CD14-positive monocyte (primary cell): Measurements from ENCODE around the gene SRMS. TPM values are rescaled to one million over a fixed set of nuclear protein-coding genes. Genes with fewer than 3 reads are reported as not detected.

ENCODE experiments used
- DNase-seq, 3 donors: peaks; one replicate each; pipeline ENCODE4 v3.0.0-alpha.2; 2011 to 2022
- H2AFZ ChIP-seq: 2 replicates; pipeline ENCODE4 v1.6.0; 2012; ENCODE audit warnings: mild to moderate bottlenecking, low read depth, low read length, inconsistent platforms; ENCODE audit not compliant: insufficient read depth, poor library complexity, severe bottlenecking
- H3K27ac ChIP-seq, 2 donors: 1 replicate in 1 of 2; 2 replicates in 1 of 2; pipeline ENCODE4 v1.5.1; 2012 to 2013; ENCODE audit warnings: low read length in 2 of 2, control low read depth in 1 of 2, inconsistent platforms in 1 of 2, low read depth in 1 of 2, mild to moderate bottlenecking in 1 of 2
- H3K27me3 ChIP-seq, 2 donors: one replicate each; pipeline versions ENCODE4 v1.6.0 to v1.6.1; 2011 to 2013; ENCODE audit warnings: low read length in 2 of 2; ENCODE audit not compliant: control insufficient read depth in 2 of 2, insufficient read depth in 2 of 2
- H3K36me3 ChIP-seq, 2 donors: replicated peaks in 1 of 2; 1 replicate in 1 of 2; 2 replicates in 1 of 2; pipeline versions ENCODE4 v1.5.1 to v1.6.1; 2012 to 2013; ENCODE audit warnings: low read length in 2 of 2, control low read depth in 1 of 2, inconsistent platforms in 1 of 2, mild to moderate bottlenecking in 1 of 2; ENCODE audit not compliant: insufficient read depth in 2 of 2, control insufficient read depth in 1 of 2
- H3K4me1 ChIP-seq, 2 donors: 1 replicate in 1 of 2; 2 replicates in 1 of 2; pipeline versions ENCODE4 v1.5.1 to v1.6.1; 2012 to 2013; ENCODE audit warnings: low read length in 2 of 2, control low read depth in 1 of 2, inconsistent platforms in 1 of 2, mild to moderate bottlenecking in 1 of 2, moderate library complexity in 1 of 2; ENCODE audit not compliant: insufficient read depth in 2 of 2, control insufficient read depth in 1 of 2
- H3K4me2 ChIP-seq: replicated peaks from 2 replicates; pipeline ENCODE3; 2012; ENCODE audit warnings: low read length, moderate library complexity, mild to moderate bottlenecking; ENCODE audit not compliant: poor library complexity, severe bottlenecking; ENCODE audit errors: extremely low read depth
- H3K4me3 ChIP-seq, 3 experiments: fragments of 200-600 bp in 1 of 3; sonication (generic) in 1 of 3; replicated peaks in 1 of 3; 1 replicate in 2 of 3; 2 replicates in 1 of 3; pipeline ENCODE4 v1.5.1; 2011 to 2013; ENCODE audit warnings: low read length in 3 of 3, mild to moderate bottlenecking in 3 of 3, control low read depth in 2 of 3, low read depth in 2 of 3, inconsistent platforms in 1 of 3, moderate library complexity in 1 of 3
- H3K79me2 ChIP-seq: 2 replicates; pipeline ENCODE4 v1.6.0; 2012; ENCODE audit warnings: mild to moderate bottlenecking, control low read depth, inconsistent platforms, low read length, moderate library complexity; ENCODE audit not compliant: insufficient read depth
- H3K9ac ChIP-seq: 2 replicates; pipeline ENCODE4 v1.6.0; 2017; ENCODE audit warnings: low read length, mild to moderate bottlenecking; ENCODE audit not compliant: insufficient read depth, poor library complexity, severe bottlenecking
- H3K9me3 ChIP-seq, 2 donors: replicated peaks in 1 of 2; 1 replicate in 1 of 2; 2 replicates in 1 of 2; pipeline versions ENCODE4 v1.5.1 to v1.6.1; 2012 to 2013; ENCODE audit warnings: low read length in 2 of 2, control low read depth in 1 of 2; ENCODE audit not compliant: control insufficient read depth in 1 of 2, insufficient read depth in 1 of 2
- H4K20me1 ChIP-seq: 2 replicates; pipeline ENCODE4 v1.6.0; 2012; ENCODE audit warnings: mild to moderate bottlenecking, low read length, control low read depth, moderate library complexity; ENCODE audit not compliant: insufficient read depth
- H3K27ac Mint-ChIP-seq, 7 donors: one replicate each; pipeline ENCODE4 v1.8.0; 2020; ENCODE audit warnings: mild to moderate bottlenecking in 7 of 7, mixed read lengths in 7 of 7, moderate library complexity in 6 of 7, inconsistent platforms in 2 of 7
- H3K27me3 Mint-ChIP-seq, 3 donors: one replicate each; pipeline ENCODE4 v1.8.0; 2021 to 2022; ENCODE audit warnings: low read depth in 3 of 3, mild to moderate bottlenecking in 3 of 3, mixed read lengths in 3 of 3, moderate library complexity in 3 of 3, inconsistent platforms in 1 of 3
- H3K36me3 Mint-ChIP-seq, 2 donors: one replicate each; pipeline ENCODE4 v1.8.0; 2020; ENCODE audit warnings: mixed read lengths in 2 of 2, inconsistent platforms in 1 of 2, mild to moderate bottlenecking in 1 of 2
- H3K4me1 Mint-ChIP-seq: one replicate; pipeline ENCODE4 v1.8.0; 2020; ENCODE audit warnings: mild to moderate bottlenecking, mixed read lengths
- H3K4me3 Mint-ChIP-seq, 2 donors: one replicate each; pipeline ENCODE4 v1.8.0; 2020; ENCODE audit warnings: mild to moderate bottlenecking in 2 of 2, mixed read lengths in 2 of 2, moderate library complexity in 1 of 2
- H3K9me3 Mint-ChIP-seq, 7 donors: one replicate each; pipeline ENCODE4 v1.8.0; 2020 to 2022; ENCODE audit warnings: mixed read lengths in 7 of 7, mild to moderate bottlenecking in 6 of 7, moderate library complexity in 6 of 7, inconsistent platforms in 2 of 7
- CTCF ChIP-seq: fragments of 200-600 bp; IDR thresholded peaks from one replicate; pipeline ENCODE4 v1.8.0; 2022; ENCODE audit warnings: antibody characterized with exemption, mild to moderate bottlenecking
- WGBS: methylation state at CpG from one replicate; pipeline ENCODE4 v1.1.5; 2013; ENCODE audit warnings: missing lambda C conversion rate; ENCODE audit not compliant: insufficient coverage; 5-methylcytosine and 5-hydroxymethylcytosine counted together
- intact Hi-C, 2 donors: fragments of 100-400 bp; cut with micrococcal nuclease; formaldehyde crosslinking; loops; one replicate each; pipeline versions ENCODE4 v1.15.0 to v1.15.1; 2023
- polyA plus RNA-seq, 3 donors: library from polyadenylated mRNA; depleted of rRNA in 1 of 3; unstranded in 2 of 3; stranded (reverse) in 1 of 3; fragments of 300-500 nt in 2 of 3; fragments of >200 nt in 1 of 3; fragmentation: Illumina TruSeq in 2 of 3; gene quantifications; 1 replicate in 2 of 3; 2 replicates in 1 of 3; pipeline ENCODE4 v1.2.3, GENCODE V29; 2012 to 2021

SRMS gene
- polyA plus RNA-seq, 3 donors: not detected

GRCh38 chr20:63567136-63567385 lies 19.5 kb upstream of the SRMS start:
- no peak for DNase-seq
- Histone ChIP-seq H4K20me1 (peaks cover 96% of the 10 kb centered on the region), H3K9ac (peak overlapping the region; percentile 68), H3K27ac (peak overlapping the region in 1 of 2 donors; percentile 91), H3K36me3 (peaks cover 21 to 52% of the 10 kb centered on the region in 2 donors), H3K4me1 (peaks cover 33 to 37% of the 10 kb centered on the region in 2 donors), H3K4me2 (peak overlapping the region; percentile 91), H2AFZ (peak overlapping the region; percentile 19), H3K9me3 (peaks cover 15 to 16% of the 10 kb centered on the region in 2 donors), H3K4me3 (no peak overlapping the region), H3K79me2 (no peaks in the 10 kb centered on the region), H3K27me3 (peaks cover 0 to 63% of the 10 kb centered on the region in 2 donors)
- Mint-ChIP-seq H3K27ac (peak overlapping the region; percentile 90 to 97 (median 97)), H3K36me3 (peaks cover 18 to 46% of the 10 kb centered on the region in 2 donors), H3K27me3 (peaks cover 28 to 76% (median 53%) of the 10 kb centered on the region in 3 donors), H3K4me3 (peak overlapping the region in 1 of 2 donors; percentile 87), H3K4me1 (peaks cover 26% of the 10 kb centered on the region), H3K9me3 (peaks cover 8 to 28% (median 12%) of the 10 kb centered on the region in 7 donors)
- intact Hi-C loops: loop anchor here (5.0 to 10.0 kb wide), 3 partner anchors 60 to 328 kb away; partner anchors contain the start of genes DNAJC5 (in 1 of the 2) and GMEB2 (in 1 of the 2)
- TF ChIP-seq CTCF: no peak
- 39% methylated on average over 21 of the region's 22 CpGs for WGBS

- no peak for TF ChIP-seq CTCF
- Histone ChIP-seq H3K36me3 (peaks cover 23 to 52% of the 10 kb centered on the region in 2 donors), H3K79me2 (no peaks in the 10 kb centered on the region), H3K9ac (no peak overlapping the region), H3K4me2 (peak overlapping the region; percentile 91), H3K27me3 (peaks cover 0 to 62% of the 10 kb centered on the region in 2 donors), H4K20me1 (peaks cover 96% of the 10 kb centered on the region), H2AFZ (peak overlapping the region; percentile 19), H3K27ac (no peak overlapping the region), H3K9me3 (peaks cover 15 to 16% of the 10 kb centered on the region in 2 donors), H3K4me3 (no peak overlapping the region), H3K4me1 (peaks cover 33 to 37% of the 10 kb centered on the region in 2 donors)
- Mint-ChIP-seq H3K4me1 (peaks cover 26% of the 10 kb centered on the region), H3K27me3 (peaks cover 25 to 77% (median 52%) of the 10 kb centered on the region in 3 donors), H3K36me3 (peaks cover 16 to 48% of the 10 kb centered on the region in 2 donors), H3K27ac (peak overlapping the region in 4 of 7 donors; percentile 94 to 97 (median 97)), H3K9me3 (peaks cover 8 to 28% (median 12%) of the 10 kb centered on the region in 7 donors), H3K4me3 (peak overlapping the region in 1 of 2 donors; percentile 87)
- intact Hi-C loops: loop anchor here (5.0 to 10.0 kb wide), 3 partner anchors 61 to 328 kb away; partner anchors contain the start of genes DNAJC5 (in 1 of the 2) and GMEB2 (in 1 of the 2)
- WGBS: 92% methylated on average over 38 of the region's 46 CpGs
- DNase-seq: no peak
These were observed 19.0 kb upstream of the SRMS start for GRCh38 chr20:63566395-63567135.
